Measurements from ENCODE around the gene MRPS33. TPM values are rescaled to one million over a fixed set of nuclear protein-coding genes. Genes with fewer than 3 reads are reported as not detected.

The MRPS33 gene
- total and polyA plus RNA-seq, 2 of the 13 experiments (the other 11 are each of a cell fraction or from before 2014, with no cell fraction given): 50.9 to 91.0 TPM

GRCh38 chr7:141014524-141015395 is at the start of gene MRPS33 (continued):
- TF ChIP-seq GFI1 (CRISPR knock-in tag; IDR thresholded peaks at IDR 0.05; ENCODE audit: borderline replicate concordance) (peak; percentile 57), ZKSCAN8 (CRISPR knock-in tag; IDR thresholded peaks at IDR 0.05; ENCODE audit: borderline replicate concordance) (peak; percentile 48; the same call in 1 of the 2 replicates), POLR2A (IDR thresholded peaks at IDR 0.05; ENCODE audit: insufficient read depth in 1 of 2, low read depth in 2 of 2, low read length in 2 of 2) (peak; percentile 92 to 97), TOE1 (CRISPR knock-in tag; IDR thresholded peaks at IDR 0.05) (no peak; the same call in 1 of the 2 replicates), ZNF235 (CRISPR knock-in tag; IDR thresholded peaks at IDR 0.05; ENCODE audit: borderline replicate concordance) (no peak), ZBTB10 (CRISPR knock-in tag; IDR thresholded peaks at IDR 0.05; ENCODE audit: borderline replicate concordance) (no peak), AGO1 (IDR thresholded peaks at IDR 0.05; ENCODE audit: low read depth, low read length, poor library complexity, severe bottlenecking) (no peak), MIXL1 (CRISPR knock-in tag; IDR thresholded peaks at IDR 0.05) (peak; percentile 74; the same call in 1 of the 2 replicates), ZFX (CRISPR knock-in tag; IDR thresholded peaks at IDR 0.05; ENCODE audit: low read depth) (peak; percentile 91), MTERF4 (CRISPR knock-in tag; IDR thresholded peaks at IDR 0.05) (no peak), ZNF720 (CRISPR knock-in tag; IDR thresholded peaks at IDR 0.05) (no peak), ZNF224 (CRISPR knock-in tag; IDR thresholded peaks at IDR 0.05) (peak; percentile 39; the same call in 1 of the 2 replicates), PHF21A (CRISPR knock-in tag; IDR thresholded peaks at IDR 0.05) (peak; percentile 80), ZSCAN21 (CRISPR knock-in tag; IDR thresholded peaks at IDR 0.05; ENCODE audit: borderline replicate concordance) (no peak; the same call in 1 of the 2 replicates), SETDB1 (CRISPR knock-in tag; IDR thresholded peaks at IDR 0.05; ENCODE audit: borderline replicate concordance) (no peak), KAT7 (CRISPR knock-in tag; IDR thresholded peaks at IDR 0.05; ENCODE audit: borderline replicate concordance) (no peak), KLF6 (CRISPR knock-in tag; IDR thresholded peaks at IDR 0.05) (peak; percentile 52), RNF2 (conservative IDR thresholded peaks at IDR 0.05; ENCODE audit: low read depth) (peak; percentile 71), ZNF350 (CRISPR knock-in tag; IDR thresholded peaks at IDR 0.05; ENCODE audit: borderline replicate concordance, low read depth) (peak; percentile 97), RFXANK (CRISPR knock-in tag; IDR thresholded peaks at IDR 0.05) (no peak), JDP2 (CRISPR knock-in tag; IDR thresholded peaks at IDR 0.05; ENCODE audit: borderline replicate concordance) (no peak), BRD4 (CRISPR knock-in tag; IDR thresholded peaks at IDR 0.05) (peak; percentile 77; the same call in 1 of the 2 replicates), TAF1 (CRISPR knock-in tag; IDR thresholded peaks at IDR 0.05) (peak; percentile 83), ZNF451 (CRISPR knock-in tag; IDR thresholded peaks at IDR 0.05) (no peak), PLRG1 (conservative IDR thresholded peaks at IDR 0.05) (no peak), AHR (CRISPR knock-in tag; IDR thresholded peaks at IDR 0.05) (peak; percentile 64; the same call in 1 of the 2 replicates), TGIF2 (CRISPR knock-in tag; IDR thresholded peaks at IDR 0.05) (no peak; the same call in 1 of the 2 replicates), ZNF678 (CRISPR knock-in tag; IDR thresholded peaks at IDR 0.05) (no peak)
- TF ChIP-seq, protein P1, sequence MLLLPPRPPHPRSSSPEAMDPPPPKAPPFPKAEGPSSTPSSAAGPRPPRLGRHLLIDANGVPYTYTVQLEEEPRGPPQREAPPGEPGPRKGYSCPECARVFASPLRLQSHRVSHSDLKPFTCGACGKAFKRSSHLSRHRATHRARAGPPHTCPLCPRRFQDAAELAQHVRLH (CRISPR knock-in tag; IDR thresholded peaks at IDR 0.05; ENCODE audit: borderline replicate concordance, low read depth): peak; percentile 81; the same call in 1 of the 2 replicates

Data from HepG2 (cell line).